IMR-90 (cell line): ENCODE measurements around the gene CIAO3. TPM values are rescaled to one million over a fixed set of nuclear protein-coding genes. Genes with fewer than 3 reads are reported as not detected.

Experiments used
- ATAC-seq: fragments of 200-7000 bp; cut with Tn5 transposase; 2 replicates; pipeline ENCODE4 v1.9.1; 2020; ENCODE audit warnings: low read depth, mild to moderate bottlenecking, moderate library complexity
- BruUV-seq: library from RNA; stranded (reverse); fragments of 400-500 nt; replicated peaks from 2 replicates; lab custom pipeline; 2021; lab: Mats Ljungman, UMichigan
- CTCF ChIA-PET: fragments of 300-600 bp; formaldehyde crosslinking; extraction: SDS; loops from one replicate; lab custom pipeline; 2021; ENCODE audit warnings: antibody characterized with exemption; lab: Yijun Ruan, JAX
- POLR2A ChIA-PET: fragments of 300-600 bp; sonication (Branson Sonifier 250); formaldehyde crosslinking; loops from one replicate; lab custom pipeline; 2022; ENCODE audit warnings: antibody characterized with exemption; ENCODE audit not compliant: unreplicated experiment; lab: Charles Lee
- DNase-seq: peaks from one replicate; pipeline ENCODE4 v3.0.0; 2013
- H2AFZ ChIP-seq: replicated peaks from 2 replicates; pipeline ENCODE3; 2013; ENCODE audit warnings: low read length, mild to moderate bottlenecking; ENCODE audit not compliant: poor library complexity
- H2AK5ac ChIP-seq: 2 replicates; pipeline ENCODE4 v1.6.1; 2013; ENCODE audit warnings: low read depth, low read length, inconsistent platforms
- H2AK9ac ChIP-seq: replicated peaks from 2 replicates; pipeline ENCODE3; 2013; ENCODE audit warnings: mild to moderate bottlenecking, low read depth, low read length, moderate library complexity; ENCODE audit not compliant: poor library complexity
- H2BK120ac ChIP-seq: 2 replicates; pipeline ENCODE4 v1.6.1; 2013; ENCODE audit warnings: low read depth, low read length, inconsistent platforms
- H2BK15ac ChIP-seq: 3 replicates; pipeline ENCODE4 v1.6.1; 2013; ENCODE audit warnings: low read depth, low read length, inconsistent platforms
- H2BK20ac ChIP-seq: 2 replicates; pipeline ENCODE4 v1.6.1; 2013; ENCODE audit warnings: low read depth, mild to moderate bottlenecking, inconsistent platforms, low read length, moderate library complexity
- H2BK5ac ChIP-seq: 2 replicates; pipeline ENCODE4 v1.6.1; 2013; ENCODE audit warnings: mild to moderate bottlenecking, low read depth, low read length, inconsistent platforms; ENCODE audit not compliant: poor library complexity, severe bottlenecking
- H3K14ac ChIP-seq: replicated peaks from 2 replicates; pipeline ENCODE4 v1.6.1; 2013; ENCODE audit warnings: low read depth, low read length, inconsistent platforms
- H3K18ac ChIP-seq: 2 replicates; pipeline ENCODE4 v1.6.1; 2013; ENCODE audit warnings: low read depth, low read length, control low read depth
- H3K23ac ChIP-seq: 2 replicates; pipeline ENCODE4 v1.6.1; 2013; ENCODE audit warnings: low read depth, low read length, inconsistent platforms
- H3K27ac ChIP-seq: 2 replicates; pipeline ENCODE4 v1.5.1; 2013; ENCODE audit warnings: mild to moderate bottlenecking, control low read depth, low read length; ENCODE audit not compliant: insufficient read depth
- H3K27me3 ChIP-seq: 2 replicates; pipeline ENCODE4 v1.6.1; 2013; ENCODE audit warnings: low read length; ENCODE audit not compliant: control insufficient read depth, insufficient read depth
- H3K36me3 ChIP-seq: 2 replicates; pipeline ENCODE4 v1.6.1; 2013; ENCODE audit warnings: low read length, mixed read lengths; ENCODE audit not compliant: control insufficient read depth, insufficient read depth
- H3K4ac ChIP-seq: 2 replicates; pipeline ENCODE4 v1.6.1; 2013; ENCODE audit warnings: low read depth, low read length, inconsistent platforms
- H3K4me1 ChIP-seq: 2 replicates; pipeline ENCODE4 v1.6.1; 2013; ENCODE audit warnings: low read length, mixed read lengths; ENCODE audit not compliant: control insufficient read depth, insufficient read depth
- H3K4me2 ChIP-seq: 2 replicates; pipeline ENCODE4 v1.6.1; 2013; ENCODE audit warnings: low read depth, mild to moderate bottlenecking, control low read depth, low read length, moderate library complexity
- H3K4me3 ChIP-seq: 2 replicates; pipeline ENCODE4 v1.5.1; 2013; ENCODE audit warnings: low read depth, mild to moderate bottlenecking, control low read depth, low read length, moderate library complexity; ENCODE audit not compliant: insufficient read depth
- H3K56ac ChIP-seq: 2 replicates; pipeline ENCODE4 v1.6.1; 2013; ENCODE audit warnings: low read length, inconsistent platforms; ENCODE audit not compliant: insufficient read depth; ENCODE audit errors: extremely low read depth
- H3K79me1 ChIP-seq, 2 experiments: 2 replicates each; pipeline ENCODE4 v1.6.1; 2013; ENCODE audit warnings: low read length in 2 of 2, inconsistent platforms in 1 of 2, low read depth in 1 of 2
- H3K9ac ChIP-seq: 2 replicates; pipeline ENCODE4 v1.6.1; 2013; ENCODE audit warnings: low read depth, low read length, control low read depth
- H3K9me1 ChIP-seq: 2 replicates; pipeline ENCODE4 v1.6.1; 2013; ENCODE audit warnings: low read length, inconsistent platforms; ENCODE audit not compliant: insufficient read depth
- H3K9me3 ChIP-seq: 2 replicates; pipeline ENCODE4 v1.6.1; 2013; ENCODE audit warnings: low read length; ENCODE audit not compliant: control insufficient read depth, insufficient read depth
- H4K20me1 ChIP-seq: 2 replicates; pipeline ENCODE4 v1.6.1; 2013; ENCODE audit warnings: low read length, inconsistent platforms; ENCODE audit not compliant: insufficient read depth
- H4K5ac ChIP-seq: 2 replicates; pipeline ENCODE4 v1.6.1; 2013; ENCODE audit warnings: mild to moderate bottlenecking, low read depth, low read length, control low read depth
- H4K8ac ChIP-seq, 2 experiments: 2 replicates each; pipeline ENCODE4 v1.6.1; 2013; ENCODE audit warnings: low read depth in 2 of 2, low read length in 2 of 2, control low read depth in 1 of 2, inconsistent platforms in 1 of 2
- H4K91ac ChIP-seq: 2 replicates; pipeline ENCODE4 v1.6.1; 2013; ENCODE audit warnings: low read depth, low read length, inconsistent platforms; ENCODE audit not compliant: insufficient read depth
- BHLHE40 ChIP-seq: fragments of 150-350 bp; IDR thresholded peaks from 2 replicates; pipeline ENCODE4 v1.6.1; 2016; ENCODE audit warnings: mild to moderate bottlenecking, low read depth, low read length
- ELK1 ChIP-seq: fragments of 150-350 bp; IDR thresholded peaks from 2 replicates; pipeline ENCODE4 v1.6.1; 2016; ENCODE audit warnings: low read depth, mild to moderate bottlenecking, low read length, moderate library complexity, borderline replicate concordance
- FOS ChIP-seq: fragments of 150-350 bp; IDR thresholded peaks from 2 replicates; pipeline ENCODE4 v1.6.1; 2016; ENCODE audit warnings: low read depth, low read length
- MAZ ChIP-seq: IDR thresholded peaks from 2 replicates; pipeline ENCODE4 v1.6.1; 2012; ENCODE audit warnings: low read depth, mild to moderate bottlenecking, low read length, improper control_type of control experiment, moderate library complexity, borderline replicate concordance
- NFE2L2 ChIP-seq: fragments of 150-350 bp; IDR thresholded peaks from 2 replicates; pipeline ENCODE4 v1.6.1; 2016; ENCODE audit warnings: low read depth, mild to moderate bottlenecking, low read length
- USF2 ChIP-seq: fragments of 150-350 bp; IDR thresholded peaks from 2 replicates; pipeline ENCODE4 v1.6.1; 2017; ENCODE audit warnings: mild to moderate bottlenecking, antibody characterized with exemption, low read length, low read depth
- WGBS, 2 experiments: methylation state at CpG; one replicate each; pipeline versions ENCODE4 v1.1.5 to v1.1.7; 2013; ENCODE audit warnings: missing lambda C conversion rate in 2 of 2; ENCODE audit not compliant: insufficient read length in 1 of 2; ENCODE audit errors: extremely low coverage in 2 of 2; 5-methylcytosine and 5-hydroxymethylcytosine counted together
- dilution Hi-C: fragments of 300-500 bp; cut with HindIII; formaldehyde crosslinking; loops from one replicate; pipeline ENCODE4 v1.14.3; 2018; ENCODE audit warnings: low sequenced_read_pairs; ENCODE audit not compliant: unreplicated experiment
- in situ Hi-C: fragments of 300-500 bp; cut with MboI; formaldehyde crosslinking; loops from 3 replicates; pipeline ENCODE4 v1.14.3; 2019; ENCODE audit warnings: low sequenced_read_pairs, inconsistent platforms, mixed read lengths
- intact Hi-C: fragments of 100-400 bp; cut with micrococcal nuclease; formaldehyde crosslinking; loops from 2 replicates; pipeline ENCODE4 v1.10.0; 2022
- polyA plus RNA-seq, 3 experiments: library from polyadenylated mRNA; depleted of rRNA; stranded (reverse); fragments of >200 nt; gene quantifications; 2 replicates each; pipeline ENCODE4 v1.2.3, GENCODE V29; 2012; ENCODE audit warnings: low replicate concordance in 1 of 3
- total RNA-seq: library from RNA; depleted of rRNA; stranded (reverse); fragments of >200 nt; gene quantifications from 2 replicates; pipeline ENCODE4 v1.2.3, GENCODE V29; 2012

Gene CIAO3
- total and polyA plus RNA-seq, 2 of the 4 experiments (the other 2 are of a cell fraction), result 17.0 to 20.2 TPM

- ChIA-PET POLR2A (no interaction called here), CTCF (no interaction called here)
- ATAC-seq (no peak), DNase-seq (no peak)
- intact Hi-C loops (no loop called here), in situ Hi-C loops (no loop called here), dilution Hi-C loops (no loop called here)
- Histone ChIP-seq H4K5ac (no peak overlapping the region), H3K18ac (no peak overlapping the region), H3K4me3 (no peak overlapping the region), H3K23ac (no peak overlapping the region), H4K91ac (no peak overlapping the region), H3K9me3 (no peaks in the 10 kb centered on the region), H3K4me2 (no peak overlapping the region), H3K27me3 (peaks cover 4% of the 10 kb centered on the region; the same call in 1 of the 2 replicates), H3K14ac (no peak overlapping the region), H3K4me1 (no peaks in the 10 kb centered on the region), H2BK20ac (no peak overlapping the region), H3K36me3 (no peaks in the 10 kb centered on the region), H2BK5ac (no peak overlapping the region), H2BK120ac (no peak overlapping the region), H3K9me1 (no peaks in the 10 kb centered on the region), H3K27ac (no peak overlapping the region), H4K20me1 (no peaks in the 10 kb centered on the region), H3K9ac (no peak overlapping the region), H3K56ac (no peak overlapping the region), H3K4ac (no peak overlapping the region), H3K79me1 (no peaks in the 10 kb centered on the region), H2AFZ (no peak overlapping the region), H2AK9ac (no peak overlapping the region), H4K8ac (no peak overlapping the region), H2BK15ac (no peak overlapping the region), H2AK5ac (no peak overlapping the region)
- TF ChIP-seq MAZ (no peak), ELK1 (no peak), USF2 (no peak), NFE2L2 (no peak), BHLHE40 (no peak), FOS (no peak)
- no TSS peak for BruUV-seq
- 79% methylated on average over 12 of the region's 21 CpGs; no CpG with 5 or more reads in 1 of the 2 experiments for WGBS, 2 experiments
Observed at GRCh38 chr16:763369-764183, 22.8 kb upstream of the CIAO3 start.
